PC-9 (cell line): Measurements from ENCODE around the gene RPS6KB1. TPM values are rescaled to one million over a fixed set of nuclear protein-coding genes. Genes with fewer than 3 reads are reported as not detected.
"Not testable (repeated sequence)": the region's sequence is repeated elsewhere in the genome, so short reads cannot be mapped to it uniquely, and the experiment has no call there.

Experiments used
- BruUV-seq: library from RNA; stranded (reverse); fragments of 400-500 nt; replicated peaks from 2 replicates; lab custom pipeline; 2021; lab: Mats Ljungman, UMichigan
- CTCF ChIA-PET: fragments of 300-600 bp; sonication (Branson Sonifier 250); formaldehyde crosslinking; loops from one replicate; lab custom pipeline; 2022; ENCODE audit warnings: antibody characterized with exemption; lab: Charles Lee
- POLR2A ChIA-PET: fragments of 300-600 bp; sonication (Branson Sonifier 250); formaldehyde crosslinking; loops from one replicate; lab custom pipeline; 2022; ENCODE audit warnings: antibody characterized with exemption; ENCODE audit not compliant: unreplicated experiment; lab: Charles Lee
- DNase-seq, 2 experiments: peaks; one replicate each; pipeline versions ENCODE4 v3.0.0 to v3.0.0-alpha.2; 2015 to 2022; ENCODE audit warnings: mixed read lengths in 1 of 2
- H2AFZ ChIP-seq: fragments of 200-600 bp; sonication (generic); 2 replicates; pipeline ENCODE4 v1.8.1; 2017; ENCODE audit warnings: antibody characterized with exemption
- H3F3A ChIP-seq: fragments of 200-600 bp; sonication (generic); 2 replicates; pipeline ENCODE4 v1.8.1; 2017; ENCODE audit warnings: antibody characterized with exemption, mild to moderate bottlenecking, low read depth; ENCODE audit not compliant: insufficient read depth
- H3K27ac ChIP-seq: fragments of 200-600 bp; sonication (generic); 2 replicates; pipeline ENCODE4 v1.6.1; 2016; ENCODE audit warnings: mixed run types
- H3K27me3 ChIP-seq: fragments of 200-600 bp; sonication (generic); 2 replicates; pipeline ENCODE4 v1.6.1; 2016; ENCODE audit warnings: low read depth, mixed run types; ENCODE audit not compliant: insufficient read depth
- H3K36me3 ChIP-seq: fragments of 200-600 bp; sonication (generic); 2 replicates; pipeline ENCODE4 v1.6.1; 2016; ENCODE audit warnings: low read depth, mixed run types
- H3K4me1 ChIP-seq: fragments of 200-600 bp; sonication (generic); replicated peaks from 2 replicates; pipeline ENCODE4 v1.6.1; 2016; ENCODE audit warnings: mixed run types; ENCODE audit not compliant: insufficient read depth
- H3K4me2 ChIP-seq: fragments of 200-600 bp; sonication (generic); 2 replicates; pipeline ENCODE4 v1.6.1; 2017; ENCODE audit warnings: mixed run types
- H3K4me3 ChIP-seq: fragments of 200-600 bp; sonication (generic); 2 replicates; pipeline ENCODE4 v1.6.1; 2016; ENCODE audit warnings: mixed run types
- H3K79me2 ChIP-seq: fragments of 200-600 bp; sonication (generic); 2 replicates; pipeline ENCODE4 v1.6.1; 2017; ENCODE audit warnings: low read depth, mixed run types
- H3K9me2 ChIP-seq: fragments of 200-600 bp; sonication (generic); 2 replicates; pipeline ENCODE4 v1.8.1; 2017; ENCODE audit warnings: mild to moderate bottlenecking; ENCODE audit not compliant: insufficient read depth
- H3K9me3 ChIP-seq: fragments of 200-600 bp; sonication (generic); 2 replicates; pipeline ENCODE4 v1.8.1; 2016; ENCODE audit warnings: low read depth; ENCODE audit not compliant: insufficient read depth
- H4K20me1 ChIP-seq: fragments of 200-600 bp; sonication (generic); 2 replicates; pipeline ENCODE4 v1.8.1; 2017; ENCODE audit not compliant: insufficient read depth
- CTCF ChIP-seq: fragments of 200-600 bp; sonication (generic); conservative IDR thresholded peaks from 2 replicates; pipeline ENCODE4 v1.6.1; 2017; ENCODE audit warnings: mixed run types, antibody characterized with exemption, mild to moderate bottlenecking, moderate library complexity
- EZH2 ChIP-seq: fragments of 200-600 bp; sonication (generic); IDR thresholded peaks from 2 replicates; pipeline ENCODE4 v1.8.0; 2017; ENCODE audit warnings: antibody characterized with exemption, low read depth
- intact Hi-C: fragments of 100-400 bp; cut with micrococcal nuclease; formaldehyde crosslinking; loops from one replicate; pipeline ENCODE4 v1.10.0; 2022; ENCODE audit not compliant: unreplicated experiment
- total RNA-seq: library from RNA; stranded (reverse); gene quantifications from 2 replicates; pipeline ENCODE4 v1.2.3, GENCODE V29; 2021

Gene RPS6KB1
- total RNA-seq, 1 experiment from 2014 or later: 41.8 TPM

GRCh38 chr17:59853168-59853918 lies 39.6 kb upstream of the RPS6KB1 start:
- no peak overlapping the region for H2AFZ ChIP-seq
- intact Hi-C loops: loop anchor here (1.0 kb wide), 3 partner anchors 10 to 67 kb away; no protein-coding TSS in a partner anchor
- no peaks in the 10 kb centered on the region for H3K27me3 ChIP-seq
- H3K36me3 ChIP-seq: no peaks in the 10 kb centered on the region
- H3K4me1 ChIP-seq: peaks cover 91% of the 10 kb centered on the region
- peak; percentile 92 to 100 for DNase-seq
- no peaks in the 10 kb centered on the region for H3K9me3 ChIP-seq
- H3F3A ChIP-seq: peaks cover 82% of the 10 kb centered on the region
- peak overlapping the region; percentile 12; the same call in 1 of the 2 replicates for H3K4me3 ChIP-seq
- TSS peak; percentile 21 for BruUV-seq
- no peaks in the 10 kb centered on the region for H4K20me1 ChIP-seq
- TF ChIP-seq EZH2 (no peak), CTCF (peak; percentile 83)
- H3K79me2 ChIP-seq: peaks cover 20% of the 10 kb centered on the region
- no peaks in the 10 kb centered on the region for H3K9me2 ChIP-seq
- H3K4me2 ChIP-seq: peak overlapping the region; percentile 65
- peak overlapping the region; percentile 98 for H3K27ac ChIP-seq
- POLR2A ChIA-PET: interaction anchor here (0.6 to 1.1 kb wide), 10 partner anchors 10 to 462 kb away, joined by 3 to 39 read pairs (median 4); partner anchors contain the start of gene TUBD1
- CTCF ChIA-PET: interaction anchor here (0.6 to 1.4 kb wide), 6 partner anchors 10 to 151 kb away, joined by 3 to 9 read pairs (median 6); no protein-coding TSS in a partner anchor

DNA sequence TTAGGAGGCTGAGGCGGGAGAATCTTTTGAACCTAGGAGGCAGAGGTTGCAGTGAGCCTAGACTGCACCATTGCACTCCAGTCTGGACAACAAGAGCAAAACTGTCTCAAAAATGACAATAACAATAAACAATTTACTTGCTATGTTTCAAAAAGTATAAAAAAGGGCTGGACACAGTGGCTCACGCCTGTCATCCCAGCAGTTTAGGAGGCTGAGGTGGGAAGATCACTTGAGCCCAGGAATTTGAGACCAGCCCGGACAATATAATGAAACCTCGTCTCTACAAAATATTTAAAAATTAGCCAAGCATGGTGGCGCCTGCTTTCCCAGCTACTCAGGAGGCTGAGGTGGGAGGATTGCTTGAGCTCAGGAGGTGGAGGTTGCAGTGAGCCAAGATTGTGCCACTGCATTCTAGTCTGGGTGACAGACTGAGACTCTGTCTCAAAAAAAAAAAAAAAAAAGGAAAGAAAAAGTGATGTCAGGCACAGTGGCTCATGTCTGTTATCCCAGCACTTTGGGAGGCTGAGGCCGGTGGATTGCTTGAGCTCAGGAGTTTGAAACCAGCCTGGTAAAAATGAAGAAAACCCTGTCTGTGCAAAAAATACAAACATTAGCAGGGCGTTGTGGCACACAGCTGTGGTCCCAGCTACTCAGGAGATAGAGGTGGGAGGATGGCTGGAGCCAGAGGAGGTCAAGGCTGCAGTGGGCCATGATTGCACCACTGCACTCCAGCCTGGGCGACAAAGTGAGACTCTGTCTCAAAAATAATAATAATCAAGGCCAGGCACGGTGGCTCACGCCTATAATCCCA lies 38.8 kb upstream of the RPS6KB1 start:
- H3K9me3 ChIP-seq, BruUV-seq, H3K36me3 ChIP-seq, DNase-seq, H3K9me2 ChIP-seq, H4K20me1 ChIP-seq, H2AFZ ChIP-seq, H3K27me3 ChIP-seq: not testable (repeated sequence)
- peak overlapping the region; percentile 12; the same call in 1 of the 2 replicates for H3K4me3 ChIP-seq
- ChIA-PET POLR2A (interaction anchor here (0.6 to 1.0 kb wide), 8 partner anchors 9 to 462 kb away, joined by 3 to 39 read pairs (median 6); no protein-coding TSS in a partner anchor), CTCF (interaction anchor here (0.6 to 1.4 kb wide), 4 partner anchors 10 to 111 kb away, joined by 3 to 9 read pairs (median 7); no protein-coding TSS in a partner anchor)
- peak overlapping the region; percentile 98 for H3K27ac ChIP-seq
- peaks cover 77% of the 10 kb centered on the region for H3F3A ChIP-seq
- peak overlapping the region; percentile 65 for H3K4me2 ChIP-seq
- intact Hi-C loops: loop anchor here (1.0 kb wide), 3 partner anchors 11 to 68 kb away; no protein-coding TSS in a partner anchor
- H3K79me2 ChIP-seq: peaks cover 16% of the 10 kb centered on the region; the same call in 1 of the 2 replicates
- H3K4me1 ChIP-seq: peaks cover 91% of the 10 kb centered on the region

DNA sequence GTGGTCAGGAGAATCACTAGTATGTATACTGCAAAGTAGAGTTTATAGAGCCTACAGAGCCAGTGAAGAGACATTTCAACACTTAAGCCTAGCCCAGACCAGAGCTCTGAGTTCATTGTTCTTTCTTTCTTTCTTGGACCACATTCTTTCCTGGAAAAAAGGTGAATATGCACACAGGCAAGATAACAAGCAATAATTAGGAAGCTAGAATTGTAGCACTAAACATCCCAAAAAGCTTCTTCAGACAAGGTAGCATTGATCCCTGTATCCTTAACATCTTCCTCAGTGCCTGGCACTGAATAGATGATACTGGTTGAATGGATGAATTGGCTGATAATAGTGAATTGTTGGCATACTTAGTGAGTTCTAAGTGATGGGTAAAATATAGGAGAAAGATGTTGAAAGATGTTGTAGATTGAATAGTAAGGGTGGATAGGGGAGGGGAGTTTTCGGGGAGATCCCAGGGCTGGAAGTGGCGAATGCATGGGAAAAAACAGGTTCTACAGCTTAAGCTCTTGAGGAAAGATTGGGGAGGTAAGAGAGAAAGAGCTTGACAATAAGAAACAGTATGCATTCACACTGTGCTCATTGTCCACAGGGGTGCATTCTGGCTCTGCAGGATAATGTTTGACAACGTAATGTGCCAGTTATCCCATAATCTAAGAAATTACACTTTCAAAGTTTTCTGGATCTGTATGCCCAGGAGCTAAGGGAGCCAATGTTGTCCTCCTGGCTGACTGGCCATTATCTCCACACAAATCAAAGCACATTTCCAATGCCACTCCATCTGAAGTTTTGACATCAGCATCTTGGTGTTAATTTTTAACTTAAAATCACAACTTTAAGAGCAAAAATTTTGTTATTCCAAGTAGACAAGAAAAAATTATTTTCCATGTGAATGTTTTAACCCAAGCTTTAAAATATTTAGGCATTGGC lies 35.8 kb upstream of the RPS6KB1 start:
- ChIA-PET POLR2A (interaction anchor here (0.5 to 1.2 kb wide), 6 partner anchors 8 to 335 kb away, joined by 3 to 18 read pairs (median 5); no protein-coding TSS in a partner anchor), CTCF (interaction anchor here (0.6 to 1.5 kb wide), 4 partner anchors 103 to 297 kb away, joined by 3 to 10 read pairs (median 5); no protein-coding TSS in a partner anchor)
- Histone ChIP-seq H3K4me1 (peaks cover 69% of the 10 kb centered on the region), H3K27ac (peak overlapping the region; percentile 98), H3K79me2 (peaks cover 10% of the 10 kb centered on the region; the same call in 1 of the 2 replicates), H3K4me2 (peak overlapping the region; percentile 65), H3K27me3 (no peaks in the 10 kb centered on the region), H2AFZ (no peak overlapping the region), H3K36me3 (no peaks in the 10 kb centered on the region), H4K20me1 (no peaks in the 10 kb centered on the region), H3F3A (peaks cover 71% of the 10 kb centered on the region), H3K9me3 (no peaks in the 10 kb centered on the region), H3K9me2 (no peaks in the 10 kb centered on the region), H3K4me3 (no peak overlapping the region)
- TF ChIP-seq EZH2 (no peak), CTCF (no peak)
- intact Hi-C loops: no loop called here
- BruUV-seq: no TSS peak
- peak in 1 of 2 experiments; percentile 81 for DNase-seq
